Activated CD4-positive, alpha-beta T cell treated with anti-CD3 and anti-CD28 coated beads, Interleukin-2, amount 50 U/mL, for 48 hours (primary cell): ENCODE measurements around the gene TMEM223.
"Not testable (repeated sequence)": the region's sequence is repeated elsewhere in the genome, so short reads cannot be mapped to it uniquely, and the experiment has no call there.

Source experiments
- DNase-seq, 2 experiments: peaks; one replicate each; pipeline ENCODE4 v3.0.0-alpha.2; 2020

The TMEM223 gene, protein sequence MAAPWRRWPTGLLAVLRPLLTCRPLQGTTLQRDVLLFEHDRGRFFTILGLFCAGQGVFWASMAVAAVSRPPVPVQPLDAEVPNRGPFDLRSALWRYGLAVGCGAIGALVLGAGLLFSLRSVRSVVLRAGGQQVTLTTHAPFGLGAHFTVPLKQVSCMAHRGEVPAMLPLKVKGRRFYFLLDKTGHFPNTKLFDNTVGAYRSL

DNA sequence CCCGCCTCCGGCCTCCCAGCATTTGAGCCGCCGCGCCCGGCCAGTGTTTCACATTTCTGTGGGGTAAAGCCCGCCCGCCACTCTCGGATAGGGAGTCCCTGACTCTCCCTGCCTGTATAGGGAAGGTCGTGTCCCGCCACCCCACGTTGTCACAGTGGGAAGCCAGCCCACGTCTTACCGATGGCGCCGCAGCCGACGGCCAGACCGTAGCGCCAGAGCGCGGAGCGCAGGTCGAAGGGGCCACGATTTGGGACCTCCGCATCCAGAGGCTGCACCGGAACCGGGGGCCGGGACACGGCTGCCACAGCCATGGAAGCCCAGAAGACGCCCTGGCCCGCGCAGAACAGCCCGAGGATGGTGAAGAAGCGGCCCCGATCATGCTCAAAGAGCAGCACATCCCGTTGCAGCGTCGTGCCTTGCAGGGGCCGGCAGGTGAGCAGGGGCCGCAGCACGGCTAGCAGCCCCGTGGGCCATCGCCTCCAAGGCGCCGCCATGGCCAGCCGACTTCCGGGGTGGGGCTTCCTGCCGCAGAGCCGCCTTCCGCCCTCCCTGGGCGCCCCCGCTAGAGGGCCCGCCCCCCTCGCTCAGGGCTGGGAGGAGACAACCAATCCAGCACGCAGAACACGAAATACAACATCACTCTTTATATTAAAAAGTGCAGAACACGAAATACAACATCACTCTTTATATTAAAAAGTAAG lies at the start of gene TMEM223:
Gene TMEM223 (minus strand): TSS at position 506 of the 701 bp plus-strand sequence. CDS start 12 bp downstream, at position 494.
- peak; percentile 93 to 94 for DNase-seq

DNA sequence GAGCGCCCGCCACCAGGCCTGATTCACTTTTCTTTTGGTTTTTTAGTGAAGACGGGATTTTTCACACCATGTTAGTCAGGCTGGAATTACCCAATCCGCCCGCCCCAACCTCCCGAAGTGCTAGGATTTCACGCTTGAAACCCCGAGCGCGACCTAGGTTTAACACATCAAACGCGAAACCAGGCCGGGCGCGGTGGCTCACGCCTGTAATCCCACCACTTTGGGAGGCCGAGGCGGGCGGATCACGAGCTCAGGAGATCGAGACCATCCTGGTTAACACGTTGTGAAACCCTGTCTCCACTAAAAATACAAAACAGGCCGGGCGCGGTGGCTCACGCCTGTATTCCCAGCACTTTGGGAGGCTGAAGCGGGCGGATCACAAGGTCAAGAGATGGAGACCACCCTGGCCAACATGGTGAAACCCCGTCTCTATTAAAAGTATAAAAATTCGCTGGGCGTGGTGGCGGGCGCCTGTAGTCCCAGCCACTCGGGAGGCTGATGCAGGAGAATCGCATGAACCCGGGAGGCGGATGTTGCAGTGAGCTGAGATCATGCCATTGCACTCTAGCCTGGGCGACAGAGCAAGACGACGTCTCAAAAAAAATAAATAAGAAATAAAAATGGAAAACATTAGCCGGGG lies 49.0 kb upstream of the TMEM223 start:
- peak; percentile 82 to 88 for DNase-seq

DNA sequence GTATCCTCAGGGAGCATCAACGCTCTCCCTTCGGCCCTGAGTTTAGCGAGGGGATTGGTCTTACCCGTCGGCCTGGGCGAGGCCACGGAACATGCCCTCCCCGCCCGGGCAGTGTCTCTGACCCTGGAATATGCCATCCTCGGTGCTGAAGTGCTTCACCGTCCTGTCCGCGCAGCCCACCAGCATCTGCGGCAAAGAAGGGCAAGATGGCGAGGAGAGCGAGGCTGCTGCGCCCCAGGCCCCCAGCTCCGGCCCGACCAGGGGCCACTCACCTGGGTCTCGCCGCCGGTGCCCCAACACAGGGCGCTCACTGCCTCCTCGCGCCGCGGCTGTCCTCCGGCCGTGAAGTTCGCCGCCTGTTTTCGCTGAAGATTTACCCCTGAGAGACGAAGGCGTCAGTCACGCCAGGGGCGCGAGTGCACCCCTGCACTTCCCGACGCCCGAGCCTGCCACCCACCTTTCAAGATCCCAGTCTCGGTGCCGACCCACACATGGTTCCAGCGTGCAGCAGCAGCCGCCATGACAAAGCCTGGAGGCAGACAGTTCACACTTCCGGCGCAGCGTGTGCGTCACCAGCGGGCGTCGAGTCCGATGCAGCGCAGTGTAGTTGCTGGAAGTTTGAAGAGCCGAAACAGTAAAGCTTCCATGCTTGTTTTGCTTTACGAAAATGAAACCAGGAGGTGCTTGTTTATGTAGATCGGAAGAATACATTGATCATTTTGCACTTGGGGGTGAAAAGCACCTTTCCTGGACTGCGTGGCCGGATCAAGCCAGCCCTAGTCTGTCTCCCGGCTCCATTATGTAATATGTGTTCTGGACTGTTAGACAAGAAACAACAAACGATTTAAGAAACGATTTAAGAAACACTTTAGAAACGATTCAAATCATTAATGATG lies 47.5 kb upstream of the TMEM223 start, which contains the start of gene WDR74:
Gene WDR74 (minus strand): TSS at position 541 of the 896 bp plus-strand sequence. CDS start 20 bp downstream, at position 521.
- DNase-seq: peak; percentile 87 to 92

DNA sequence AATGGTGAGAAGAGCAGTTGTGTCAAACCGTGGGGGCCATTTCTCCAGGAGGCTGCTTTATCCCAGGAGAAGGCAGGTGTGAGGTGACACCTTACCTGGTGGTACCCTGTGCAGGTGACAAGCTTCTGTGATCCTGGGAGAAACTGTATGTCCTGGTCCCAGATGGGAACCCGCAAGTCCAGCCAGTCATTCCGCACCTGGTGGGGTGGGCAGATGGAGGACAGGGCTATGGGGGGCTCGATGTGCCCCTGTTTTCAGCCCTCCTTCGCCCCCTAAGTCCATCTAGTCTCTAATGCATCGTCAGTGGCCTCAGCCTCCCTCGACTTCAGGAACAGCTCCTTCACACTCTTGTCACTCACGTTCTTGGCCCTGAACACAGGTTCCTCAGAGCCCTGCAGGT lies 43.5 kb upstream of the TMEM223 start:
- DNase-seq: no peak

DNA sequence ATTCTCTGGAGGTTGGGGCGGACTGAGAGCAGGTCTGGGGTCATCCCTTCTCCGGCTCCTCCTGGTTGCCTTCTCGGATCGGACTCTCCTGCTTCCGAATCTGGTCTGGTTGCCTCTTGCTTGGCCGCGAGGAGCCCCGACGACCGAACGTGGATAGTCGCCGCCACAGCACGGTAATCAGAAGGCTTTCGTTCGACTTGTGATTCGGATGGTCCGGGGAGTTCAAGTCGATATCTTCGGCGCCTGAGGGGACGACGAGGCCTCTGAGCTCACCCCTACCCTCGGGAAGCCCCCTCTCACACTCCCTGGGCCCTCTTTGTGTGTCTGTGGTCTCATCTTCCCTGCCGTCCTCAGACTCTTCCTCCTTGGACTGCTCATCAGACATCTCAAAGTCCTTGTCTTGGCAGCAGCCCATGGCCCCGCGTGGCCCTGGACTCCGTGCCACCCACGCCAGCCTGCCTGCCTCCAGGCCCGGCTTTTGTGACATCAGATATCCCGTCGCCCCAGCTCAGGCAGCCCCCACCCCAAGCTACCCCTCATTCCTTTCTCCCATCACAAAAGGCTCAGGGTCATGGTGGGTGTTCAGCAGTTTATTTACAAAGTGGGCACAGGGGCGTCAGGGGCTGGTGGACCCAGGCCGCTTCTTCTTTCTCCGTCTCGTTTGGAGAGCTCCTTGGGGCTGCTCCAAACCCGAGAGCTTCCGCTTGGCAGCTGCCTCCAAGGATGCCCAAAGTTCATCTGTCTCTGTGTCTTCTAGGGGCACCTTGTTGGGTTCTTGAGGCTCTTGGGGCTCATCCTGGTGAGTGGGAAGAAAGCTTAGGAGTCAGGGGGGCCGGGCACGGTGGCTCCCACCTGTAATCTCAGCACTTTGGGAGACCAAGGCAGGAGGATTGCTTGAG lies 40.8 kb upstream of the TMEM223 start, which contains the start of gene TEX54:
Gene TEX54 (minus strand): TSS at position 506 of the 899 bp plus-strand sequence.
- DNase-seq: no peak

DNA sequence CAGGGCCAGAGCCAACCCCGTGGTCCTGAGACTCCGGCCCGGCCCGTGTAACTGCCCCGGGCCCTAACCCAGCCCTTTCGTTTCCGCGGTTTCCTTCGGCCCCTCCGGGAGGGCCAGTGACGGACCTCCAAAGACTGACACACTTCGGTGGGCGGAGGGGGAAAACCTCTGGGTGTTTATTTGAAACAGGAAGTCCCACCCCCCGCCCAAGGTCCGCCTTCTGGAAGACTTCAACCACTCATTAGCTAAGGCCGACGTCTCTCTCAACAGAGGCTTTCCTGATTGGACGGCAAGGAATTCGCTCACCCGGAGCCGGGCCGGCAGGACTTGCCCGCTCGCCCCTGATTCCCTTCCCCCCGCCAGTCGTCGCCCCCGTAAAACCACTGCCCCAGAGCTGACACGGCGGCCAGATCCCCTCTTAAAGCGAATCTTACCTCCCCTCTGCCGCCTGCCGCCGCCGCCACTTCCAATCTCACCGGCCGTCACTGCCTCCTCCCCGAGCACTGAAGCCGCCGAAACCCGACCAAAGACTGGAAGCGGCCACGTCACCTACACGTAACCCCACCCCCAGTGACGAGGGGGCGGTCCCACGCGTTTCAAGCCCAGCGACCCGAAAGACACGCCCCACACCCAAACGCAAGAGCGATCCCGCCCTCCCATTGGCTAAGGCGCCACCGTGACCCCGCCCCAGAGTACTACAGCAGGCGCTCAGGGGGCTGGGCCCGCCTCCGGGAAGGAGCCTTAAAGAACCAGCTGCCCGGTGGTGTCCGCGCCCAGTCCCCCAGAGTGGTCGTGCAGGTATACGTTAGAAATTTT lies 39.9 kb upstream of the TMEM223 start, which contains the start of gene STX5:
Gene STX5 (minus strand): TSS at position 532 of the 816 bp plus-strand sequence. CDS start 808 bp downstream, outside the sequence.
- peak; percentile 100 for DNase-seq

DNA sequence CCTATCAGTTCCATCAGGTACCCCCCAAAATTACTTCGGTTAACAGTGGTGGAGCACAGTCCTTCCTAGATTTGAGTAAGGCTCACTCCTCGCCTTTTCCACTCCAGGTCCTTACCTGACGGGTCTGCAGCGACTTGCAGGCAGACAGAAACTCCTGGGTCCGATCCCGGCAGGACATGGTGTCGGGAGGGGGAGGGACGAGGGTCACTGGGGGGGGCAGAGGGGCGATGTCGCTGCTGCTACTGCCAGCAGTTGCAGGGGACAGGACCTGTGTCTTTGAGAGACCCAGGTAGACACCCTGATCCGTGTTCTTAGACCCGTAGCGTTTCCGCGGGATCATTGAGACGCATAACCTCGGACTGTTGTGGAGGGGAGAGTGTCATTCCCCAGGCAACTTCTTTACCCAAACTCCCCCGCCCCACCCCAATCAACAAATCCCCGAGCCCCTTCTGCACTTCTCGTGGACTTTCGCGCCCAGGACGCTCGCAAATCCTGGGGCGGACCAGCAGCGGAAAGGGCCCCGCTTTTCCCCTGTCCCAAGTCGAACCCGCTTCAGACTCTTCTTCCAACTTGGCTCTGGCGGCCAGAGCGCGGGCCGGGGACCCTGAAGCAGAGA lies 39.2 kb upstream of the TMEM223 start:
- DNase-seq: no peak

DNA sequence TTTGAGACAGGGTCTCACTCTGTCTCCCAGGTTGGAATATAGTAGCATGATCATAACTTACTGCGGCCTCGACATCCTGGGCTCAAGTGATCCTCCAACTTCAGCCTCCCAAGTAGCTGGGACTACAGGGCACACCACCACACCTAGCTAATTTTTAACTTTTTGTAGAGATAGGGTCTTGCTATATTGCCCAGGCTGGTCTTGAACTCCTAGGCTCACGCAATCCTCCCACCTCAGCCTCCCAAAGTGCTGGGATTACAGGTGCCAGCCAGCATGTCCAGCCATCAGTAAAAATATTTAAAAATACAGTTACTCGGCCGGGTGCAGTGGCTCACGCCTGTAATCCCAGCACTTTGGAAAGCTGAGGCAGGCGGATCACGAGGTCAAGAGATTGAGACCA lies 36.3 kb upstream of the TMEM223 start:
- DNase-seq: not testable (repeated sequence)

DNA sequence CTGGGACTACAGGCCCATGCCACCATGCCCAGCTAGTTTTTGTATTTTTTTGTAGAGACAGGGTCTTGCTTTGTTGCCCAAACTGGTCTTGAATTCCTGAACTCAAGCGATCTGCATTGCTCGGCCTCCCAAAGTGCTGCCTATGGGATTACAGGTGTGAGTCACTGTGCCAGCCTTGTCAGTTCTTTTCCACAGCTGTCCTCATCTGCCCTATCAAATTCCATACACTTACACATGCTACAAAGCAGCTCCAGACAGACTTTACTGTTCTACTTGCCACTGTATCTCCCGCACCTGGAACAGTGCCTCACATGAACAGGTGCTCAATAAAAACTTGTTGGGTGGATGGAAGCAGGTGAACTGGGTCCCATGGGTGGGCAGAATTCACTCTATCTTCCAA lies 31.9 kb upstream of the TMEM223 start:
- DNase-seq: no peak

DNA sequence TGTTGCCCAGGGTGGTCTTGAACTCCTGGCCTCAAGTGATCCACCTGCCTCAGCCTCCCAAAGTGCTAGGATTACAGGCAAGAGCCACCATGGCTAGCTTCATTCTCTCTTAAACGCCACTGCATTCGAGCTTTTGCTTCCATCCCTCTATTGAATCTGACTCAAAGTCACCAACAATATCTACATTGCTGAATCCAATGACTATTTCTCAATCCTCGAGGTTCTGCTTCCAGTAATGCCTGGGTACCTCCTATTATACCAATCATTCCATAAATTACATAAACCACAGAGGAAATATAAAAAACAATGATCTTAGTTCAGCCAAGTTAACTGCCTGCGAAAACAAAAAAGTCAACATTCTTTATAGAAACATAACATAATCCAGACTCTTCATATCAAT lies 25.3 kb upstream of the TMEM223 start:
- DNase-seq: no peak

DNA sequence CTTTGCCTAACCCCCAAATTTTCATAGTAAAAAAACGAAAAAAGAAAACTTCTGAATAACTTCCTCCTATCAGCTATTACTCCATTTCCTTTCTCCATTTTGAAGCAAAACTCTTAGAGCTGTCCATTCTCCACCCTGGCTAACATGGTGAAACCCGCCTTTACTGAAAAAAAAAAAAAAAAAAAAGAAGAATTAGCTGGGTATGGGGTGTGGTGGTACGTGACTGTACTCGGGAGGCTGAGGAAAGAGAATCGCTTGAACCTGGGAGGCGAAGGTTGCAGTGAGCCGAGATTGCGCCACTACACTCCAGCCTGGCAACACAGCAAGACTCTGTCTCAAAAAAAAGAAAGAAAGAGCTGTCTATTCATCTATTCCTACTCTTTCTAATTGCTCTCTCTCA lies 24.8 kb upstream of the TMEM223 start:
- no peak for DNase-seq

DNA sequence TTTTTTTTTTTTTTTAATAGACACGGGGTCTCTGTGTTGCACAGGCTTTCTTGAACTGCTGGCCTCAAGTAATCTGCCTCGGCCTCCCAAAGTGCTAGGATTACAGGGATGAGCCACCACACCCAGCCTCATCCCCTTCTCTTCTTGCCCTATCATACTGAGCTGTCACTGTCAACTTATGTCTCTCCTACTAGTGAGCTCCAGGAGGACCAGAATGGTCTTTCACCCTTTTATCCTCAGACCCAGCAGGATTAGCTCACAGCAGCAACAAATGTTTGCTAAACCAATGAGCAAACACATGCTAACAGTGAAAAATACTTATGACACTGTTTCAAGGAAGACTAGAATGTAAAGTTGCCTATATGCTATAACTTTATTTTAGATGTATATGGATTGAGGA lies 19.9 kb upstream of the TMEM223 start:
- no peak for DNase-seq

DNA sequence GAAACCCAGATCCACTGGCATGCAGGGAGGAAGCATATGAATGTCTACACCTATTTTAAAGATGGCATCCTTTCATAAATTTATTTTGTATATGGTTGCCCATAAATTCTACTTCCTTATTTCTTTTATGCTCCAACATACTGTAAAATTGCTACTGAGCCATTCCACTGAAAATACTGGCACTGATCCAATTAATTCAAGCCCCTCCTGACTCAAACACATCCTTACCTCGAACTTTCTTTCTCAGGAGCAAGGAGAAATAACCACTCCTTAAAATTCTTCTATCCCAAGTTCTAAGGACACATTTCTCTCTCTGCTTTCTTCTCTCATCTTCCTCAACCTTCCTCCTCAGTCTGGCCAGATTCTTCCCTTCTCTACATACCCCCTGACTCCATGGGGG lies 18.9 kb upstream of the TMEM223 start:
- no peak for DNase-seq

DNA sequence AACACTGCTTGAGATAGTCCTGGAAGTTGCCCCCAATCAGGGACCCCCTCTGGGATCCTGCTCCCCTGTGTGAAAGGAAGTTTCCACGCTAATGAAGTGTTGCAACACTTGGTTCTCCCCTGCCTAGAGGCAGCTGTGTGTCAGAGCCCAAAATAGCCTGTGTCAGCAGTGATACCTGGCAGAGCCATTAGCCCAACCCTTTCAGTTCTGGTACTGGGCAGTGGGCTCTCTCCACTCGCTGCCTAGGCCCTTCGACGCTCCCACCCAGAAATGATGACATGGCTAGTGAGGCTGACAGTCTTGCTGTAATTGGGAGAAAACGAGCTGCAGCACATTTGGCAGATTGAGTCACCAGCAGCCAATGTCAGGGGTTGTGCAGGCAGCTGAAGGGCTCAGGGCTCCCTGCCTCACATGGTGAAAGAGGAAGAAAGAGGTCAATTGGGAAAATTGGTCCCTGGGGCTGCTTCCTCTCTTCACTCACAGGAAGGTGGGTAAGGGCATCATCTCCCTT lies 14.9 kb upstream of the TMEM223 start:
- no peak for DNase-seq

DNA sequence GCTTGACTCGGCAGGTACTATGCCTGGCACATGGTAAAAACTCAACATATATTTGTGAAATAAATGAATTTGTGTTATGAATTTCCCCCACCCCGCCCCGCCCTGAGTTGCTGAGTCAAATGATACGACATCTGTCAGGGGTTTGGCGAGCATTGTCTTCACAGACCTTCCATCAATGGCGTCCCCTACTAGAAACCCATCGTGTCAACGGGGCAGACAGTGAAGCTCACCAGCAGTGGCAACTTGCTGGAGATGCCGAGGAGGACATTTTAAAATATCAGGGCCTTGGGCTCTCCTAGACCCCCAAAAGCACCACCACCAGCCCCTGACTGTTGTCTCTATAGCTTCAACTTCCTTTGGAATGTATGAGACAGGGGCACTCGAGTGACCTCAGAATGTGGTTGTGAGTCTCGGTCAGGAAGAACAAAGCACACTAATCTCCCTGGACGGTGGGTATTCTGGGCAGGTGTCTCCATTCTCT lies 14.2 kb upstream of the TMEM223 start:
- peak; percentile 33 to 45 for DNase-seq

DNA sequence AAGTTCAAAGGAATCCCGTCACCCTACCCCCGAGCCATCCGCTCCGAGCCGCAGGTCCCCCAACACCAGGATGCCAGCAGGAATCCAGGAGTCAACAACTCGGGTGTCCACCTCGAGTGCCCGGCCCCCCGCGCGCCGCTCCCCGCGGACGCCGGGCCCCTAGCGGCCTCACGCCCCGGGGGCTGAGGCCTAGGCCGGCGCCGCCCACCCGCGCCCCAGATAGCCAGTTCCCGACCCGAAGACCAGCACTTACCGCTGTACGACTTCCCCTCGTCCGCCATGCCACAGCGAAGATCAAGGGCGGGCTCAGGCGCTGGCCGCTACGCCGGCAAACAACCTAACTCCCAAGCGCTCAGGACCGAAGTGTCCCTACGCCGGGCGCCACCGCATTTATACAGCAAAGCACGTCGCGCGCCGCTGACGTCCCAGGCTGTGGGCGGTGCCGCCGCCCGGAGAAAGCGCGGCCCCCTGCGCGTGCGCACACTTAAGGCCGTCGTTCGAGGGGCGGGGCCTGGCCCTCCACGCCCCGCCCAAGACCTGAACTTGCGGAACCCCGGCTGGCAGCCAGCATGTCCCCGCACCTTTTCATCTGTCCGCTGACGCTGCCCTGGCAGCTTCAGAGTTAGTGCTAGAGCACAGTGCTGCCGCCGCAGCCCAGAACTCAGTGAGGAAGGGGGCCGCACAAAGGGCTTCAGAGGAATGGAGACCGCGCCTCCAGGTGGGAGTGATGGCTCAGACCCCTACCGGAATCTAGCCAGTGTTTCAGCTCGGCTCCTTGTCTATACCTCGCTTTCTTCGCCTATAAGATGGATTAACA lies 13.5 kb upstream of the TMEM223 start, which contains the start of gene NXF1:
Gene NXF1 (minus strand): TSS at position 365 of the 817 bp plus-strand sequence. CDS start 84 bp downstream, at position 281.
- DNase-seq: peak; percentile 95

DNA sequence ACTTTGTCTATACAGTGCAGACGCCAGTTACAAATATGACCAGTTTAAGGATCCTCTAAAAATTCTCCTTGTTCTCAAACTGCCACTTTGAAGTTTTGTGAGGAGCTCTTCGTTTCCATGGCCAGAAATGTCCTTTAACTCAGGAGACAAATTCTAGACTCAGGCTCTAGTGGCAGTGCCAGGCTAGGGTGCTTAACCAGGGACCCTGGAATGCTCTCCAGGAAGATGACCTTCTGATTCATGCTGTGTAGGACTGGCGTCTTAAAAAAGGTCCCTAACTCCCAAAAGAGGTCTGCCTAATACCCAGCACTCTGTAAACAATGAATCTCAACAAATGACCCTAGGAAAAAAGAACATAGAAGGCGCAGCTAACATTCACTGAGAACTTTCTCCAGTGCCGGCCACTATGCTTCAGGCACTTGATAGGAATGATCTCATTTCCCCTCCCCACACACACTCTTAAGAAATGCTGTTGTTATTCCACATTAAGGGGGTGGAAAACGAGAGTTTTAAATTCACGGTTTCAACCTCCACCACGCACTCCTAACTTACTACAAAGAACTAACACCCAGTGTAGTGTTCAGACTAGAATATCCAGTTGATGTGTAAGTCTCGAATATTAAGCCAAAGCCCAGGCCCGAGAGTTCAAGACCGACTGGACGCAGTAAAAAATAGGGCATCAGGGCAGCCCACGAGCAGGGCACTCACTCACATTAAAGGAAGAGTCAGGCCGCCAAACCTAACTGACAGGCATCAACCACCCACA lies 12.7 kb upstream of the TMEM223 start:
- peak in 1 of 2 experiments; percentile 37 for DNase-seq

DNA sequence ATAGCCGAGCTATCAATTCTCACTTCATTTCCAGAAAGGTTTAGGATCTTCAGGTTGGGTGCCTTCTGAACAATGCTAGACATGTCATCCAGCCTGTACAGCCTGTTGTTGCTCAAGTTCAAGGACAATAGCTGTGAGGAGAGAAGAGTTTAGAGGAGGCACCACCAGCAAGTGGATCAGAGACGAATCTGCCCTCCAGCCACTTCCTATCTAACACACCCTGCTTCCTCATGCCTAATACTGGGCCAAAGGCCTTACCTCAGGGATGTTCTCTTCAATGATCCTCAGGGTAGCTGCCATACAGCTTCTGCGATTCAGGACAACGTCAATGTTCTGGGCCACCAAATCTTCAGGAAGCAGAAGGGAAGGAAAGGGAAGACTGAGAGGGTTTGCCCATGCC lies 9.3 kb upstream of the TMEM223 start:
- no peak for DNase-seq
